ENCODE results near the gene GDE1.

GDE1 gene, protein sequence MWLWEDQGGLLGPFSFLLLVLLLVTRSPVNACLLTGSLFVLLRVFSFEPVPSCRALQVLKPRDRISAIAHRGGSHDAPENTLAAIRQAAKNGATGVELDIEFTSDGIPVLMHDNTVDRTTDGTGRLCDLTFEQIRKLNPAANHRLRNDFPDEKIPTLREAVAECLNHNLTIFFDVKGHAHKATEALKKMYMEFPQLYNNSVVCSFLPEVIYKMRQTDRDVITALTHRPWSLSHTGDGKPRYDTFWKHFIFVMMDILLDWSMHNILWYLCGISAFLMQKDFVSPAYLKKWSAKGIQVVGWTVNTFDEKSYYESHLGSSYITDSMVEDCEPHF

DNA sequence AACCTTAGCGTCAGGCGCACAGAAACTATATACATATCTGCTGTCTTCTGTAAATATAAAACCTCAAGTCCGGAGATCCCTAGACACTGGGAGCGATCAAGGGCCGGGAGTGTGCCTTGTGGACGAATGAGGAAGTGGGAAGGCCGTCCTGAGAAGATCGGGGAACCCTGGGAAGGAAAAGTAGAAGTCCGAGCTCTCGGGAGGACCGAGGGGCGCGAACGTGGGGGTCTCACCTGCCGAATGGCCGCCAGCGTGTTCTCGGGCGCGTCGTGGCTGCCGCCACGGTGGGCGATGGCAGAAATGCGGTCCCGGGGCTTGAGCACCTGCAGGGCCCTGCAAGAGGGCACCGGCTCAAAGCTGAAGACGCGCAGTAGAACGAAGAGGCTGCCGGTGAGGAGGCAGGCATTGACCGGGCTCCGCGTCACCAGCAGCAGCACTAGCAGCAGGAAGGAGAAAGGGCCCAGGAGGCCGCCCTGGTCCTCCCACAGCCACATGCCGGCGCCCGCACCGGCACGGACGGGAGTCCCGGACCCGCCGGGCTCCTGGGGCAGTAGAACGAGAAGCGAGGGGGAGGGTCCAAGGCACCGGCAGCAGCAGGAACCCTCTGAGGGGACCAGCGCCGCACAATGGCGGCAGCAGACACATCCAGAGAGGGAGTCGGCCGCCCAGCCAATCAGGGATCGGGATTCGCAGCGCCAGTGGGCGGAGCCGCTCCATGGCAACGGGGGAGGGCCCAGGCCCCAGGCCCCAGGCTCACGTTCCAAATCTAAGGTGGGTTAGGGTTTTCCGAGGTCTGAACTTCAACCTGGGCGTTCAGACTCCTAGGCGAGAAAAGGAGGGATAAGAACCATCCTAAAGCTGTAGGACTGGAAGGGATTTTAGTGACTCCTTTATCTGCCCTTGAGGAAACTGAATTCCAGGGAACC, at the start of gene GDE1:
GDE1 (minus strand) TSS at position 628 of the 926 bp plus-strand sequence; CDS start at position 494, 134 bp downstream.
- Histone ChIP-seq H3K4me1 (ENCODE audit: low read length) (peaks cover 22% of the 10 kb centered on the region), H3K4me2 (ENCODE audit: low read depth, low read length) (peak within 1 kb of the TSS; percentile 52)

DNA sequence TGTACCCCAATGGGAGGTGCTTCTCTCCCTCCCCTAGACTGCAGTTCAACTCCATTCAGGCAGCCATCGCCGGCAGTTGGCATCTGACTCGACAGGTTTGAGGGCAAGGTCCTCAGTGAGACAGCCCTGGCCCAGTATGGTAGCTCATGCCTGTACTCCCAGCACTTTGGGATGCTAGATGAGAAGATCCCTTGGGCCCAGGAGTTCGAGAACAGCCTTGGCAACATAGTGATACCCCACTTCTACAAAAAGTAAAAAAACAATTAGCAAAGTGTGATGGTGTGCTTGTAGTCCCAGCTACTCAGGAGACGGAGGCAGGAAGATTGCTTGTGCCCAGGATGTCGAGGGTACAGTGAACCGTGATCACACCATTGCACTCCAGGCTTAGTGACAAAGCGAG, 45.7 kb upstream of the GDE1 start:
- DNase-seq = no peak
- Histone ChIP-seq H4K20me1 (ENCODE audit: insufficient read depth, low read length) (no peaks in the 10 kb centered on the region), H2AFZ (ENCODE audit: low read length) (no peak overlapping the region), H3K9me2 (replicated peaks; ENCODE audit: insufficient read depth, low read length) (no peaks in the 10 kb centered on the region), H3K9ac (ENCODE audit: low read length) (no peak overlapping the region), H3K36me3 (replicated peaks; ENCODE audit: insufficient read depth, low read length) (no peaks in the 10 kb centered on the region), H3K27me3 (replicated peaks; ENCODE audit: insufficient read depth, low read length) (no peaks in the 10 kb centered on the region), H3K4me2 (ENCODE audit: low read depth, low read length) (no peak overlapping the region), H3K79me2 (ENCODE audit: low read length) (no peaks in the 10 kb centered on the region), H3K4me1 (ENCODE audit: low read length) (no peaks in the 10 kb centered on the region), H3K9me3 (replicated peaks; ENCODE audit: insufficient read depth, low read length) (no peaks in the 10 kb centered on the region), H3K27ac (ENCODE audit: low read length) (no peak overlapping the region), H3K4me3 (ENCODE audit: low read length) (no peak overlapping the region), H3F3A (ENCODE audit: insufficient read depth, low read length) (no peaks in the 10 kb centered on the region)
- TF ChIP-seq EZH2phosphoT487 (IDR thresholded peaks at IDR 0.05; ENCODE audit: low read length) = no peak
- no peak for TF ChIP-seq EZH2 (optimal IDR thresholded peaks at IDR 0.05; ENCODE audit: low read depth, low read length)
- TF ChIP-seq, protein P1, sequence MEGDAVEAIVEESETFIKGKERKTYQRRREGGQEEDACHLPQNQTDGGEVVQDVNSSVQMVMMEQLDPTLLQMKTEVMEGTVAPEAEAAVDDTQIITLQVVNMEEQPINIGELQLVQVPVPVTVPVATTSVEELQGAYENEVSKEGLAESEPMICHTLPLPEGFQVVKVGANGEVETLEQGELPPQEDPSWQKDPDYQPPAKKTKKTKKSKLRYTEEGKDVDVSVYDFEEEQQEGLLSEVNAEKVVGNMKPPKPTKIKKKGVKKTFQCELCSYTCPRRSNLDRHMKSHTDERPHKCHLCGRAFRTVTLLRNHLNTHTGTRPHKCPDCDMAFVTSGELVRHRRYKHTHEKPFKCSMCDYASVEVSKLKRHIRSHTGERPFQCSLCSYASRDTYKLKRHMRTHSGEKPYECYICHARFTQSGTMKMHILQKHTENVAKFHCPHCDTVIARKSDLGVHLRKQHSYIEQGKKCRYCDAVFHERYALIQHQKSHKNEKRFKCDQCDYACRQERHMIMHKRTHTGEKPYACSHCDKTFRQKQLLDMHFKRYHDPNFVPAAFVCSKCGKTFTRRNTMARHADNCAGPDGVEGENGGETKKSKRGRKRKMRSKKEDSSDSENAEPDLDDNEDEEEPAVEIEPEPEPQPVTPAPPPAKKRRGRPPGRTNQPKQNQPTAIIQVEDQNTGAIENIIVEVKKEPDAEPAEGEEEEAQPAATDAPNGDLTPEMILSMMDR (IDR thresholded peaks at IDR 0.05; ENCODE audit: low read length) = no peak

More for the DNA sequence above, at the start of gene GDE1:
- peak within 1 kb of the TSS; percentile 81 for H3K9ac ChIP-seq (ENCODE audit: low read length)
- H3K9me3 ChIP-seq (replicated peaks; ENCODE audit: insufficient read depth, low read length) = no peaks in the 10 kb centered on the region
- DNase-seq = peak; percentile 93
- H3K27ac ChIP-seq (ENCODE audit: low read length) = peak within 1 kb of the TSS; percentile 76
- peaks cover 73% of the 10 kb centered on the region for H3K79me2 ChIP-seq (ENCODE audit: low read length)
- H3K36me3 ChIP-seq (replicated peaks; ENCODE audit: insufficient read depth, low read length) = no peaks in the 10 kb centered on the region
- peak within 1 kb of the TSS; percentile 77 for H3K4me3 ChIP-seq (ENCODE audit: low read length)
- H2AFZ ChIP-seq (ENCODE audit: low read length) = peak within 1 kb of the TSS; percentile 84
- no peaks in the 10 kb centered on the region for H3K9me2 ChIP-seq (replicated peaks; ENCODE audit: insufficient read depth, low read length)
- TF ChIP-seq, protein P1 (IDR thresholded peaks at IDR 0.05; ENCODE audit: low read length) = peak; percentile 44
- TF ChIP-seq EZH2 (optimal IDR thresholded peaks at IDR 0.05; ENCODE audit: low read depth, low read length) = no peak
- H3F3A ChIP-seq (ENCODE audit: insufficient read depth, low read length) = peaks cover 21% of the 10 kb centered on the region
- H3K27me3 ChIP-seq (replicated peaks; ENCODE audit: insufficient read depth, low read length) = no peaks in the 10 kb centered on the region
- no peaks in the 10 kb centered on the region for H4K20me1 ChIP-seq (ENCODE audit: insufficient read depth, low read length)

DNA sequence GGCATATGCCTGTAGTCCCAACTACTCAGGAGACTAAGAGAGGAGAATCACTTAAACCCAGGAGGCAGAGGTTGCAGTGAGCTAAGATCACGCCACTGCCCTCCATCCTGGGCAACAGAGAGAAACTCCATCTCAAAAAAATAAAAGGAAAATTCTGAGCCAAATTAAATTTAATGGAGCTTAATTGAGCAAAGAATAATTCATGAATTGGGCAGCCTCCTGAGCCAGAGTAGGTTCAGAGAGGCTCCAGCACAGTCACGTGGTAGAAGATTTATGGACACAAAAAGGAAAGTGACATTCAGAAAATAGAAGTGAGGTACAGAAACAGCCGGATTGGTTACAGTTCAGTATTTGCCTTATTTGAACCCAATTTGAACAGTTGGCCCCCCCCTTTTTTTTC, 44.5 kb upstream of the GDE1 start:
- Histone ChIP-seq H3F3A (ENCODE audit: insufficient read depth, low read length) (no peaks in the 10 kb centered on the region), H3K27me3 (replicated peaks; ENCODE audit: insufficient read depth, low read length) (no peaks in the 10 kb centered on the region), H3K79me2 (ENCODE audit: low read length) (no peaks in the 10 kb centered on the region), H3K9ac (ENCODE audit: low read length) (no peak overlapping the region), H3K27ac (ENCODE audit: low read length) (no peak overlapping the region), H2AFZ (ENCODE audit: low read length) (no peak overlapping the region), H3K36me3 (replicated peaks; ENCODE audit: insufficient read depth, low read length) (no peaks in the 10 kb centered on the region), H4K20me1 (ENCODE audit: insufficient read depth, low read length) (no peaks in the 10 kb centered on the region), H3K9me3 (replicated peaks; ENCODE audit: insufficient read depth, low read length) (no peaks in the 10 kb centered on the region), H3K9me2 (replicated peaks; ENCODE audit: insufficient read depth, low read length) (no peaks in the 10 kb centered on the region), H3K4me2 (ENCODE audit: low read depth, low read length) (no peak overlapping the region), H3K4me1 (ENCODE audit: low read length) (no peaks in the 10 kb centered on the region), H3K4me3 (ENCODE audit: low read length) (no peak overlapping the region)
- no peak for DNase-seq
- TF ChIP-seq EZH2phosphoT487 (IDR thresholded peaks at IDR 0.05; ENCODE audit: low read length) = no peak
- TF ChIP-seq, protein P1 (IDR thresholded peaks at IDR 0.05; ENCODE audit: low read length) = no peak
- TF ChIP-seq EZH2 (optimal IDR thresholded peaks at IDR 0.05; ENCODE audit: low read depth, low read length) = no peak

All from MM.1S (cell line).